ENCODE measurements around the gene SNX15.

The SNX15 gene

GRCh38 chr11:65058419-65059054 lies 31.3 kb downstream of the SNX15 start, which contains the start of gene NAALADL1:
Gene NAALADL1, minus strand, starts transcription at chr11:65058553. Its CDS starts 32 bp downstream, at chr11:65058521.
- DNase-seq: no peak

GRCh38 chr11:65059523-65059922 lies 32.3 kb downstream of the SNX15 start:
- no peak for DNase-seq

- DNase-seq: no peak
Observed at GRCh38 chr11:65059959-65060824, 33.0 kb downstream of the SNX15 start.

- no peak for DNase-seq
Observed at GRCh38 chr11:65060913-65061408, 33.7 kb downstream of the SNX15 start.

GRCh38 chr11:65063532-65063931 lies 36.3 kb downstream of the SNX15 start:
- DNase-seq: no peak

- no peak for DNase-seq
Observed at GRCh38 chr11:65064847-65065240, 37.6 kb downstream of the SNX15 start.

- DNase-seq: no peak
Observed at GRCh38 chr11:65065851-65066250, 38.6 kb downstream of the SNX15 start.

GRCh38 chr11:65066315-65066714 lies 39.1 kb downstream of the SNX15 start:
- no peak for DNase-seq

GRCh38 chr11:65066805-65067291 lies 39.6 kb downstream of the SNX15 start:
- no peak for DNase-seq

- DNase-seq: no peak
Observed at GRCh38 chr11:65067446-65067845, 40.2 kb downstream of the SNX15 start.

GRCh38 chr11:65069217-65069616 lies 42.0 kb downstream of the SNX15 start:
- no peak for DNase-seq

- no peak for DNase-seq
Observed at GRCh38 chr11:65071907-65072630, 44.8 kb downstream of the SNX15 start.

- no peak for DNase-seq
Observed at GRCh38 chr11:65072631-65072966, 45.4 kb downstream of the SNX15 start.

- DNase-seq: no peak
Observed at GRCh38 chr11:65077451-65077850, 50.2 kb downstream of the SNX15 start.

GRCh38 chr11:65078151-65078550 lies 50.9 kb downstream of the SNX15 start:
- DNase-seq: peak; percentile 66

- DNase-seq: no peak
Observed at GRCh38 chr11:65078786-65079342, 51.6 kb downstream of the SNX15 start.

GRCh38 chr11:65083134-65083833 lies 56.0 kb downstream of the SNX15 start:
- DNase-seq: no peak

GRCh38 chr11:65083834-65084597 lies 56.8 kb downstream of the SNX15 start, which contains the start of the genes CDCA5 and ZFPL1:
Gene CDCA5, minus strand, starts transcription at chr11:65084040. Its CDS starts 62 bp downstream, at chr11:65083978.
Gene ZFPL1, plus strand, starts transcription at chr11:65084222. Its CDS starts 477 bp downstream, at chr11:65084699.
- peak; percentile 92 for DNase-seq

GRCh38 chr11:65084598-65085375 lies 57.5 kb downstream of the SNX15 start:
- no peak for DNase-seq

- no peak for DNase-seq
Observed at GRCh38 chr11:65085446-65085845, 58.2 kb downstream of the SNX15 start.
